Activated CD8-positive, alpha-beta T cell treated with anti-CD3 and anti-CD28 coated beads for 36 hours (primary cell): ENCODE measurements around the gene DOCK3. TPM values are rescaled to one million over a fixed set of nuclear protein-coding genes. Genes with fewer than 3 reads are reported as not detected.
A peak's percentile ranks its signal among the peaks of the same experiment; 100 is the strongest.

ENCODE experiments used
- ATAC-seq: fragments of 200-7000 bp; cut with Tn5 transposase; one replicate; pipeline ENCODE4 v1.10.0; 2021; ENCODE audit warnings: mild to moderate bottlenecking, moderate library complexity
- CTCF ChIA-PET: fragments of 350-600 bp; sonication (Branson Sonifier 250); formaldehyde crosslinking; loops from one replicate; lab custom pipeline; 2021; ENCODE audit warnings: antibody characterized with exemption; lab: Charles Lee
- POLR2A ChIA-PET: fragments of 350-600 bp; sonication (Branson Sonifier 250); formaldehyde crosslinking; loops from one replicate; lab custom pipeline; 2021; ENCODE audit warnings: antibody characterized with exemption; lab: Charles Lee
- DNase-seq: peaks from one replicate; pipeline ENCODE4 v3.0.0-alpha.2; 2020
- H3K27ac Mint-ChIP-seq: one replicate; pipeline ENCODE4 v1.8.0; 2021; ENCODE audit warnings: mild to moderate bottlenecking, mixed read lengths
- H3K27me3 Mint-ChIP-seq: one replicate; pipeline ENCODE4 v1.8.0; 2021; ENCODE audit warnings: mixed read lengths
- H3K36me3 Mint-ChIP-seq: one replicate; pipeline ENCODE4 v1.8.0; 2021; ENCODE audit warnings: low read depth, mixed read lengths
- H3K4me1 Mint-ChIP-seq: one replicate; pipeline ENCODE4 v1.8.0; 2021; ENCODE audit warnings: low read depth, mixed read lengths
- H3K4me3 Mint-ChIP-seq: one replicate; pipeline ENCODE4 v1.8.0; 2021; ENCODE audit warnings: mild to moderate bottlenecking, moderate library complexity, mixed read lengths
- H3K9me3 Mint-ChIP-seq: one replicate; pipeline ENCODE4 v1.8.0; 2021; ENCODE audit warnings: mixed read lengths
- CTCF ChIP-seq: fragments of 200-600 bp; IDR thresholded peaks from one replicate; pipeline ENCODE4 v1.8.0; 2022; ENCODE audit warnings: antibody characterized with exemption, mild to moderate bottlenecking
- intact Hi-C: fragments of 100-400 bp; cut with micrococcal nuclease; formaldehyde crosslinking; loops from one replicate; pipeline ENCODE4 v1.10.0; 2022
- total RNA-seq, 2 experiments: library from RNA; stranded (reverse); gene quantifications; one replicate each; pipeline ENCODE4 v1.2.3, GENCODE V29; 2021

The DOCK3 gene
- total RNA-seq, 2 experiments from 2014 or later, result 3.6 to 4.2 TPM

- Mint-ChIP-seq H3K4me1 (no peaks in the 10 kb centered on the region), H3K36me3 (peaks cover 8% of the 10 kb centered on the region), H3K9me3 (peaks cover 11% of the 10 kb centered on the region), H3K4me3 (no peak overlapping the region), H3K27me3 (no peaks in the 10 kb centered on the region), H3K27ac (no peak overlapping the region)
- DNase-seq (no peak), ATAC-seq (no peak)
- no peak for TF ChIP-seq CTCF
- POLR2A ChIA-PET, result no interaction called here
- CTCF ChIA-PET, result no interaction called here
- intact Hi-C loops, result no loop called here
Measured at GRCh38 chr3:50936389-50936788, 261.7 kb downstream of the DOCK3 start.

GRCh38 chr3:50947419-50947818 is 272.7 kb downstream of the DOCK3 start:
- H3K9me3 Mint-ChIP-seq, result no peaks in the 10 kb centered on the region
- H3K4me1 Mint-ChIP-seq, result peaks cover 13% of the 10 kb centered on the region
- no peak overlapping the region for H3K27ac Mint-ChIP-seq
- TF ChIP-seq CTCF, result no peak
- DNase-seq, result no peak
- intact Hi-C loops, result no loop called here
- H3K27me3 Mint-ChIP-seq, result no peaks in the 10 kb centered on the region
- no peak for ATAC-seq
- ChIA-PET POLR2A (no interaction called here), CTCF (no interaction called here)
- no peak overlapping the region for H3K4me3 Mint-ChIP-seq
- H3K36me3 Mint-ChIP-seq, result no peaks in the 10 kb centered on the region

- no peak for TF ChIP-seq CTCF
- POLR2A ChIA-PET, result no interaction called here
- peaks cover 13% of the 10 kb centered on the region for H3K4me1 Mint-ChIP-seq
Measured at GRCh38 chr3:50950591-50950990, 275.9 kb downstream of the DOCK3 start.

GRCh38 chr3:50953825-50954414 is 279.2 kb downstream of the DOCK3 start:
- H3K27me3 Mint-ChIP-seq, result peaks cover 4% of the 10 kb centered on the region
- no peaks in the 10 kb centered on the region for H3K36me3 Mint-ChIP-seq
- ATAC-seq, result no peak
- no peak overlapping the region for H3K4me3 Mint-ChIP-seq
- DNase-seq, result no peak
- peaks cover 13% of the 10 kb centered on the region for H3K4me1 Mint-ChIP-seq
- CTCF ChIA-PET, result no interaction called here
- POLR2A ChIA-PET, result no interaction called here
- no peak overlapping the region for H3K27ac Mint-ChIP-seq
- no peaks in the 10 kb centered on the region for H3K9me3 Mint-ChIP-seq
- intact Hi-C loops, result no loop called here
- TF ChIP-seq CTCF, result no peak

More at GRCh38 chr3:50950591-50950990, 275.9 kb downstream of the DOCK3 start:
- peak overlapping the region; percentile 41 for H3K4me3 Mint-ChIP-seq
- ATAC-seq (no peak), DNase-seq (no peak)
- no peaks in the 10 kb centered on the region for H3K9me3 Mint-ChIP-seq
- H3K36me3 Mint-ChIP-seq, result no peaks in the 10 kb centered on the region
- CTCF ChIA-PET, result interaction anchor here (1.3 kb wide), 2 partner anchors 20 to 118 kb away, joined by 3 to 4 read pairs; no protein-coding TSS in a partner anchor
- H3K27ac Mint-ChIP-seq, result no peak overlapping the region
- peaks cover 3% of the 10 kb centered on the region for H3K27me3 Mint-ChIP-seq
- intact Hi-C loops, result no loop called here

GRCh38 chr3:50961386-50961785 is 286.7 kb downstream of the DOCK3 start:
- POLR2A ChIA-PET, result no interaction called here
- DNase-seq (no peak), ATAC-seq (no peak)
- H3K27ac Mint-ChIP-seq, result no peak overlapping the region
- CTCF ChIA-PET, result interaction anchor here (1.4 kb wide), 1 partner anchor 10 kb away, joined by 6 read pairs; no protein-coding TSS in a partner anchor
- H3K27me3 Mint-ChIP-seq, result peaks cover 9% of the 10 kb centered on the region
- intact Hi-C loops, result no loop called here
- TF ChIP-seq CTCF, result no peak
- H3K4me3 Mint-ChIP-seq, result no peak overlapping the region
- no peaks in the 10 kb centered on the region for H3K36me3 Mint-ChIP-seq
- no peaks in the 10 kb centered on the region for H3K4me1 Mint-ChIP-seq
- H3K9me3 Mint-ChIP-seq, result no peaks in the 10 kb centered on the region
